Measurements from ENCODE around the gene MT1G. TPM values are rescaled to one million over a fixed set of nuclear protein-coding genes. Genes with fewer than 3 reads are reported as not detected.

Gene MT1G
- total and polyA plus RNA-seq, 9 of the 15 experiments (the other 6 are each of a cell fraction or from before 2014, with no cell fraction given): 0.28 to 1.7 (median 0.69) TPM; not detected in 4

- TF ChIP-seq ZNF282 (CRISPR knock-in tag; IDR thresholded peaks at IDR 0.05): no peak
- TF ChIP-seq LARP7 (IDR thresholded peaks at IDR 0.05): no peak
- TF ChIP-seq ZFP1 (CRISPR knock-in tag; IDR thresholded peaks at IDR 0.05): no peak
- TF ChIP-seq GATAD2B (IDR thresholded peaks at IDR 0.05; ENCODE audit: borderline replicate concordance): no peak
These were observed 18.0 kb downstream of the MT1G start (continued) for GRCh38 chr16:56649820-56650219.

- H3K9me3 ChIP-seq (replicated peaks; ENCODE audit: control insufficient read depth, insufficient read depth, low read depth, low read length): no peaks in the 10 kb centered on the region
- no peaks in the 10 kb centered on the region for H3K9me1 ChIP-seq (ENCODE audit: control insufficient read depth, insufficient read depth, low read length)
- H3K36me3 ChIP-seq (ENCODE audit: control insufficient read depth, insufficient read depth, low read length): no peaks in the 10 kb centered on the region
- no peak for DNase-seq (ENCODE audit: extremely low read depth in 1 of 4, low spot score in 3 of 4)
- intact Hi-C loops (cut with micrococcal nuclease) (no loop called here), in situ Hi-C loops (cut with MboI) (no loop called here)
- peaks cover 30 to 66% of the 10 kb centered on the region in 2 experiments; a peak in 4 of 5 replicates for H3K27me3 ChIP-seq (ENCODE audit: control insufficient read depth in 2 of 2, insufficient read depth in 2 of 2, low read length in 2 of 2)
- H2AFZ ChIP-seq (ENCODE audit: low read depth, low read length): no peak overlapping the region
- BruUV-seq (replicated peaks): no TSS peak
- H4K20me1 ChIP-seq (replicated peaks; ENCODE audit: control insufficient read depth, insufficient read depth, low read length): no peaks in the 10 kb centered on the region; the same call in 1 of the 2 replicates
- no peak overlapping the region for H3K9ac ChIP-seq (ENCODE audit: insufficient read depth in 1 of 2, low read depth in 2 of 2, low read length in 2 of 2)
- ChIA-PET POLR2A (interaction anchor here (1.4 kb wide), 1 partner anchor 19 kb away, joined by 4 read pairs; the partner anchor contains the start of gene MT1G), CTCF (ENCODE audit: low intra/inter-chr PET ratio) (no interaction called here)
- ATAC-seq: no peak
- no peak for FAIRE-seq
- H3K79me2 ChIP-seq (ENCODE audit: control insufficient read depth, insufficient read depth, low read length): no peaks in the 10 kb centered on the region
- H3K27ac ChIP-seq (ENCODE audit: extremely low read depth, low read depth, low read length): no peak overlapping the region
- H3K4me2 ChIP-seq (ENCODE audit: insufficient read depth, low read length): no peak overlapping the region
- peaks cover 0 to 5% of the 10 kb centered on the region in 2 experiments; a peak in 1 of 5 replicates for H3K4me1 ChIP-seq (replicated peaks in 1 of 2; ENCODE audit: control insufficient read depth in 2 of 2, insufficient read depth in 2 of 2, low read length in 2 of 2)
- 0% methylated on average over 2 of the region's 2 CpGs for WGBS (ENCODE audit: insufficient coverage, low coverage, missing lambda C conversion rate)
- H3K4me3 ChIP-seq: no peak overlapping the region
- TF ChIP-seq CBX5 (IDR thresholded peaks at IDR 0.05; ENCODE audit: borderline replicate concordance, low read depth) (no peak), ELK1 (CRISPR knock-in tag; IDR thresholded peaks at IDR 0.05) (no peak), ZBTB33 (CRISPR knock-in tag; IDR thresholded peaks at IDR 0.05) (no peak), HIVEP1 (CRISPR knock-in tag; IDR thresholded peaks at IDR 0.05) (no peak), PHB (CRISPR knock-in tag; IDR thresholded peaks at IDR 0.05) (no peak), IRF9 (tag; IDR thresholded peaks at IDR 0.05) (no peak), ETV1 (tag; conservative IDR thresholded peaks at IDR 0.05; ENCODE audit: low read depth) (no peak), FOXJ3 (CRISPR knock-in tag; IDR thresholded peaks at IDR 0.05) (no peak), RREB1 (CRISPR knock-in tag; IDR thresholded peaks at IDR 0.05) (no peak)
These were observed 18.6 kb downstream of the MT1G start for GRCh38 chr16:56649271-56649670.

All from K562 (cell line).